HFF-Myc (cell line): Measurements from ENCODE around the gene PSME3.

ENCODE experiments used
- DNase-seq: peaks from one replicate; pipeline ENCODE4 v3.0.0-alpha.2; 2011; ENCODE audit warnings: low read depth; ENCODE audit errors: extremely low read depth
- H3K4me3 ChIP-seq: replicated peaks from 2 replicates; pipeline ENCODE4 v1.5.1; 2011; ENCODE audit warnings: low read depth, mild to moderate bottlenecking, control low read depth, low read length
- CTCF ChIP-seq: IDR thresholded peaks from 2 replicates; pipeline ENCODE4 v1.5.1; 2012; ENCODE audit warnings: mild to moderate bottlenecking, low read depth, low read length, control low read depth; ENCODE audit errors: missing control alignments

PSME3 gene, protein sequence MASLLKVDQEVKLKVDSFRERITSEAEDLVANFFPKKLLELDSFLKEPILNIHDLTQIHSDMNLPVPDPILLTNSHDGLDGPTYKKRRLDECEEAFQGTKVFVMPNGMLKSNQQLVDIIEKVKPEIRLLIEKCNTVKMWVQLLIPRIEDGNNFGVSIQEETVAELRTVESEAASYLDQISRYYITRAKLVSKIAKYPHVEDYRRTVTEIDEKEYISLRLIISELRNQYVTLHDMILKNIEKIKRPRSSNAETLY

DNA sequence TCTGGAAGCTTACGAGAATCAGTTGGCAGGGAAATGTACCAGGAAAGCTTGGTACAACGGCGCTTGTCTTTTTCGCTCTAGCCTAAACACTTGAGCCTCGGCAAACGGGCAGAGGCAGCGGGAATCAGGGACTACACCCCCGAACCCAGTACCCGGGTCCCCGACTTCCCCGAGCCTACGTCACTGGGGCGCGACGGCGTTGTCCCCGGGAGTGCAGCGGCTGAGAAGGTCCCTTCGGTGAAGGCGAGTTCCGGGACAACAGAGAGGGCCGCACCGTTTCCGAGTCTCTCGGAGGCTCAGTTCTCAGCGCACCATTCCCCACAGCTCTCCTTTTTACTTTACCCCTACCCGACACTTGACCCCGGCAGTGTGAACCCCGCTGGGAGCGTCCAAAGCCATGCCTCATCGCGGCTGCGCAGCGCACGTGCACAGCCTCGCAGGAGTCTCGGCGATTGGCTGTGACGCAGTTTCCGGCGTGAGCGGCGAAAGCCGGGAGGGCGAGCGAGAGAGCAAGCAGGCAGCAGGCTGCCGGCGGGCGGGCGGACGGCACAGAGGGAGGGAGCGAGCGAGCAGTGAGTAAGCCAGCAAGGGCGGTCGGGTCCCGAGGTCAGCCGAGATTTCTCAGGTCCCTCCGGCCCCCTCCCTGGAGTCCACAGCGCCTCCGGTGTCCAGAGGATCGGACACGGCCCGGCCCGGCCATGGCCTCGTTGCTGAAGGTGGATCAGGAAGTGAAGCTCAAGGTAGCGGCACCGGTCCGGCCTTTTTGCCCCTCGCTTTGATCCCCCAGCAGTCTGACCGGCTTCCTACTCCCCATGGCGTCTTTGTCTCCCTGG is at the start of gene PSME3:
Gene PSME3, plus strand, starts transcription at position 464 of the 833 bp plus-strand sequence. Its CDS starts 235 bp downstream, at position 699.
- peak within 1 kb of the TSS; percentile 87 for H3K4me3 ChIP-seq
- peak; percentile 56 for DNase-seq
- TF ChIP-seq CTCF, result no peak

DNA sequence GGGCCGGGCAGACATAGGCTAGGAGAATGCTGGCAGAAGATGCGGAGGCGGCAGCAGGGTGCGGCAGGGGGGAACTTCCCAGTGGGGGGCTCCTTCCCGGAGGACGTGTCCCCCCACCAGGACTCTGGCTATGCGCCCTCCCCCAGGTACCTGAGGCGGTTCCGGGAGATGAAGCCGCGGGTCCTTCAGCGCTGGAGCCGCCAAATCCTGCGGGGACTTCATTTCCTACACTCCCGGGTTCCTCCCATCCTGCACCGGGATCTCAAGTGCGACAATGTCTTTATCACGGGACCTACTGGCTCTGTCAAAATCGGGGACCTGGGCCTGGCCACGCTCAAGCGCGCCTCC is 49.4 kb upstream of the PSME3 start:
- DNase-seq, result no peak
- TF ChIP-seq CTCF, result no peak
- no peak overlapping the region for H3K4me3 ChIP-seq

- DNase-seq, result no peak
- no peak overlapping the region for H3K4me3 ChIP-seq
- TF ChIP-seq CTCF, result no peak
Observed at GRCh38 chr17:42784409-42784808, 48.8 kb upstream of the PSME3 start.

- no peak overlapping the region for H3K4me3 ChIP-seq
- DNase-seq, result no peak
- TF ChIP-seq CTCF, result no peak
Observed at GRCh38 chr17:42784811-42785592, 48.2 kb upstream of the PSME3 start.

DNA sequence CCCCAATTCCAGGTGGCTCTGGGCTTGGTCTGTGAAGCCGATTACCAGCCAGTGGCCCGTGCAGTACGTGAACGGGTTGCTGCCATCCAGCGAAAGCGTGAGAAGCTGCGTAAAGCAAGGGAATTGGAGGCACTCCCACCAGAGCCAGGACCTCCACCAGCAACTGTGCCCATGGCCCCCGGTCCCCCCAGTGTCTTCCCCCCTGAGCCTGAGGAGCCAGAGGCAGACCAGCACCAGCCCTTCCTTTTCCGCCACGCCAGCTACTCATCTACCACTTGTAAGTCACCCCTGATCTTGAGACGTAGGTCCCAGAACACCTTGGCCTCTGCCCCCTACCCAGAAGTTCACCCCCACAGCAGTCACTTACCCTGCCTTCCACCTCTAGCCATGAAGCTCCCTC is 45.9 kb upstream of the PSME3 start:
- no peak overlapping the region for H3K4me3 ChIP-seq
- DNase-seq, result no peak
- no peak for TF ChIP-seq CTCF

GRCh38 chr17:42791948-42792347 is 41.2 kb upstream of the PSME3 start:
- no peak for DNase-seq
- no peak for TF ChIP-seq CTCF
- no peak overlapping the region for H3K4me3 ChIP-seq
